Testis (tissue), 5 donors: Measurements from ENCODE around the gene BTNL2. TPM values are rescaled to one million over a fixed set of nuclear protein-coding genes. Genes with fewer than 3 reads are reported as not detected.

Source experiments
- DNase-seq: peaks from one replicate; pipeline ENCODE4 v3.0.0-alpha.2; 2019
- H3K27ac ChIP-seq, 2 donors: fragments of 200-600 bp; sonication (generic); one replicate each; pipeline ENCODE4 v1.5.1; 2019
- H3K27me3 ChIP-seq: fragments of 200-600 bp; sonication (generic); one replicate; pipeline ENCODE4 v1.5.1; 2019
- H3K36me3 ChIP-seq: fragments of 200-600 bp; sonication (generic); one replicate; pipeline ENCODE4 v1.5.1; 2017; ENCODE audit warnings: low read depth; ENCODE audit errors: missing control alignments
- H3K4me1 ChIP-seq: fragments of 200-600 bp; sonication (generic); one replicate; pipeline ENCODE4 v1.5.1; 2019
- H3K4me3 ChIP-seq, 2 donors: fragments of 200-600 bp; sonication (generic); one replicate each; pipeline ENCODE4 v1.5.1; 2017 to 2019
- H3K9me3 ChIP-seq: fragments of 200-600 bp; sonication (generic); one replicate; pipeline ENCODE4 v1.5.1; 2017
- CTCF ChIP-seq, 3 experiments: fragments of 450-650 bp in 2 of 3; fragments of 200-600 bp in 1 of 3; sonication (generic) in 1 of 3; IDR thresholded peaks; one replicate each; pipeline ENCODE4 v1.5.1; 2016 to 2019; ENCODE audit warnings: antibody characterized with exemption in 3 of 3, mild to moderate bottlenecking in 2 of 3, moderate library complexity in 1 of 3
- POLR2A ChIP-seq: fragments of 450-650 bp; IDR thresholded peaks from one replicate; pipeline ENCODE4 v1.6.1; 2017; ENCODE audit warnings: antibody characterized with exemption, mild to moderate bottlenecking, moderate library complexity
- WGBS, 2 donors: methylation state at CpG; one replicate each; pipeline ENCODE4 v1.1.5; 2018; 5-methylcytosine and 5-hydroxymethylcytosine counted together
- intact Hi-C: fragments of 100-400 bp; cut with DNase I; formaldehyde crosslinking; loops from one replicate; pipeline ENCODE4 v1.15.1; 2023; ENCODE audit warnings: low total_unique reads
- long read RNA-seq, 2 donors: transcript quantifications; one replicate each; lab custom pipeline, GENCODE V29; 2026
- polyA plus RNA-seq: library from polyadenylated mRNA; stranded (reverse); fragments of 350-450 nt; fragmentation: Illumina TruSeq; extraction: RNeasy Lipid Tissue Mini Kit (QIAGEN cat#74804); gene quantifications from one replicate; pipeline ENCODE4 v1.2.3, GENCODE V29; 2014; ENCODE audit warnings: low read depth, low replicate concordance; ENCODE audit not compliant: insufficient read depth
- total RNA-seq, 2 donors: library from RNA; depleted of rRNA; stranded (reverse); fragments of >200 nt; gene quantifications; one replicate each; pipeline ENCODE4 v1.2.3, GENCODE V29; 2016

BTNL2 gene
- total RNA-seq (under 1 TPM in 1 of 2 donors, not detected in 1; 0.74 TPM), polyA plus RNA-seq (not detected)
- long read RNA-seq, donor 1 = 0 reads
- long read RNA-seq, donor 2 = 0 reads

GRCh38 chr6:32406857-32407256 lies at the start of gene BTNL2:
TSS of gene BTNL2 (minus strand) at chr6:32407181. CDS start at chr6:32407123, 58 bp downstream.
- H3K36me3 ChIP-seq = no peaks in the 10 kb centered on the region
- no peak within 1 kb of the TSS for H3K27ac ChIP-seq
- H3K9me3 ChIP-seq = no peaks in the 10 kb centered on the region
- intact Hi-C loops = no loop called here
- H3K4me3 ChIP-seq = no peak within 1 kb of the TSS
- no peak for TF ChIP-seq CTCF (IDR thresholded peaks at IDR 0.05)
- TF ChIP-seq POLR2A = no peak
- no peaks in the 10 kb centered on the region for H3K4me1 ChIP-seq
- 80 to 93% methylated on average over 3 to 4 of the region's 4 CpGs for WGBS, 2 donors
- no peaks in the 10 kb centered on the region for H3K27me3 ChIP-seq
- DNase-seq = no peak

DNA sequence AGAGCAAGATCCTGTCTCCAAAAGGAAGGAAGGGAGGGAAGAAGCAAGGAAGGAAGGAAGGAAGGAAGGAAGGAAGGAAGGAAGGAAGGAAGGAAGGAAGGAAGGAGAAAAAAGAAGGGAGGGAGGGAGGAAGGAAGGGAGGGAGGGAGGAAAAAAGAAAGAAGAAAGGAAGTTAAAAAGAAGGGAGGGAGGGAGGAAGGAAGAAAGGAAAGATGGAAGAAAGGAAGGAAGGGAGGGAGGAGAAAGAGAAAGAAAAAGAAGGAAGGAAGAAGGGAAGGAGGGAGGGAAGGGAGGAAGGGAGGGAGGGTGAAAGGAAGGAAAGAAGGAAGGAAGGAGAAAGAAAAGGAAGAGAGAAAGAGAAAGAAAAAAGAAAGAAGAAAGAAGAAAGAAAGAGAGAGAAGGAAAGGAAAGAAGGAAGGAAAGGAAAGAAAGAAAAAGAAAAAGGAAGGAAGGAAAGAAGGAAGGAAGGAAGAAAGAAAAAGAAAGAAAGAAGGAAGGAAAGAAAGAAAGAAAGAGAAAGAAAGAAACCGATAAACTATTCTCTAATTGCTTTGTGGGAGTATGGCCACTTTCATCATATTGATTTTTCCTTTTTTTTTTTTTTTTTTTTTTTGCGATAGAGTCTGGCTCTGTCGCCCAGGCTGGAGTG lies 42.2 kb upstream of the BTNL2 start:
- Histone ChIP-seq H3K4me3 (no peak overlapping the region), H3K27me3 (no peaks in the 10 kb centered on the region), H3K4me1 (no peaks in the 10 kb centered on the region), H3K27ac (no peak overlapping the region), H3K36me3 (no peaks in the 10 kb centered on the region), H3K9me3 (no peaks in the 10 kb centered on the region)
- no peak for TF ChIP-seq POLR2A
- TF ChIP-seq CTCF (IDR thresholded peaks at IDR 0.05) = no peak
- intact Hi-C loops = no loop called here
- no peak for DNase-seq
- 41 to 73% methylated on average over 3 of the region's 3 CpGs for WGBS, 2 donors

DNA sequence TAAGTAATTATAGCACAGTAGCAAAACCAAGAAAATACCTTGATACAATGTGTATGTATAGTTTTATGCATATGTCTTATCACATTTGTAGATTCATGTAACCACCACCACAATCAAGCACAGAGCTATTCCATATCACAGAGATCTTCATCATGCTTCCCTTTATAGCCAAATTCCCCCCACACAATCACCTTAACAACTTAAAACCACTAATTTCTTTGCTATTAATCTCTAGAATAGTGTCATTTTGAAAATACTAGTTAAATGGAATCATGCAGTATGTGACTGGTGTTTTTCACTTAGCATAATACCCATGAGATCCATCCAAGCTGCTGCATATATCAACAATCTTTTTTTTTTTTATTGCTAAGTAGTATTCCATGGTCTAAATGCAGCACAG lies 41.0 kb upstream of the BTNL2 start:
- intact Hi-C loops = no loop called here
- no peaks in the 10 kb centered on the region for H3K9me3 ChIP-seq
- DNase-seq = no peak
- TF ChIP-seq POLR2A (no peak), CTCF (IDR thresholded peaks at IDR 0.05) (no peak)
- no peak overlapping the region for H3K27ac ChIP-seq
- H3K36me3 ChIP-seq = no peaks in the 10 kb centered on the region
- no peaks in the 10 kb centered on the region for H3K4me1 ChIP-seq
- H3K4me3 ChIP-seq = no peak overlapping the region
- no peaks in the 10 kb centered on the region for H3K27me3 ChIP-seq

DNA sequence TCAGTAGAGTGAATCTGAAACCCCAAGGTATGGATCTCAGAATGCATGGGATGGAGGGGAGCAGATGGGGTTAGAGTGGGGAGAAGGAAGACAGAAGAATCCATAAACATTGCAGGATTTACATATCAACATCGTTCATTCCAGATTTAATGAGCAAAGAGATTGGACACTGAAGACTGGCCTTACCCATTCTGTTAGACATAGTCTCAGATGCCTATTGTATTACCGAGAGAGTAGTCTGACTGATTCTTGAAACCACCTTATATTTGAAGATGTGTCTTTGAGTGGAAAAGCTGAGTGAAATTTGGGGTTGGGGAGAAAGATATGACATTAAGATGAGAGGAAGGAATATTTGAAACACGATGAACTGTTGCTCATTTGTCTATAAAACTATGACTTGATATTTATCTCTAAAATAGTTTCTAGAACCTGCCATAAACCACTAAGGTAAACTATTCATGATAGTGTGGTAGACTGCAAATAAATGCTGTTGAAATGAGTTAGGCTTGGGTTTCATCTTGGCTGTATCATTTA lies 38.4 kb upstream of the BTNL2 start:
- H3K27me3 ChIP-seq = no peaks in the 10 kb centered on the region
- no peak for TF ChIP-seq CTCF (IDR thresholded peaks at IDR 0.05)
- TF ChIP-seq POLR2A = no peak
- WGBS, 2 donors = 60 to 73% methylated on average over 3 of the region's 3 CpGs
- intact Hi-C loops = no loop called here
- no peak overlapping the region for H3K27ac ChIP-seq
- no peaks in the 10 kb centered on the region for H3K36me3 ChIP-seq
- DNase-seq = no peak
- H3K4me1 ChIP-seq = no peaks in the 10 kb centered on the region
- H3K9me3 ChIP-seq = no peaks in the 10 kb centered on the region
- no peak overlapping the region for H3K4me3 ChIP-seq

DNA sequence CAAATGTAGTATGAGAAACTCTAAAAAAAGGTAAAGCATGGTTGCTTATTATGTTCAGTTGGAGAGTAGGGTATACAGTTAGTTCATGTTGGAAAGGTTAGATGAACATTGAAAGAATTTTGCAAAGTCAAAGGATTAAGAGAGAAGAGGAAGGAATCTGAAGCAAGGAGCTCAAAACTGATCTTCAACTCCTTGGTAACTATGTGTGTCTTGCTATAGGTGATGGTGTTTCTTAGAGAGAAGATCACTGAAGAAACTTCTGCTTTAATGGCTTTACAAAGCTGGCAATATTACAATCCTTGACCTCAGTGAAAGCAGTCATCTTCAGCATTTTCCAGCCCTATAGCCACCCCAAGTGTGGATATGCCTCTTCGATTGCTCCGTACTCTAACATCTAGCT lies 37.5 kb upstream of the BTNL2 start:
- Histone ChIP-seq H3K4me1 (no peaks in the 10 kb centered on the region), H3K36me3 (no peaks in the 10 kb centered on the region), H3K27me3 (no peaks in the 10 kb centered on the region), H3K4me3 (no peak overlapping the region), H3K9me3 (no peaks in the 10 kb centered on the region), H3K27ac (no peak overlapping the region)
- DNase-seq = no peak
- WGBS, 2 donors = 65 to 94% methylated on average over 2 of the region's 2 CpGs
- intact Hi-C loops = no loop called here
- TF ChIP-seq POLR2A (no peak), CTCF (IDR thresholded peaks at IDR 0.05) (no peak)
